Tibial nerve (tissue), 3 donors: ENCODE measurements around the gene NEDD4L.

Experiments used
- POLR2A ChIP-seq, 2 donors: fragments of 450-650 bp; IDR thresholded peaks; one replicate each; pipeline ENCODE4 v1.6.1; 2017; ENCODE audit warnings: antibody characterized with exemption in 2 of 2, mild to moderate bottlenecking in 2 of 2, moderate library complexity in 2 of 2
- TF ChIP-seq, protein P1 (sequence below), 5 experiments: fragments of 200-600 bp in 3 of 5; fragments of 450-650 bp in 2 of 5; sonication (generic) in 3 of 5; IDR thresholded peaks; one replicate each; pipeline ENCODE4 v1.5.1; 2016 to 2019; ENCODE audit warnings: antibody characterized with exemption in 5 of 5, mild to moderate bottlenecking in 3 of 5, moderate library complexity in 2 of 5

DNA sequence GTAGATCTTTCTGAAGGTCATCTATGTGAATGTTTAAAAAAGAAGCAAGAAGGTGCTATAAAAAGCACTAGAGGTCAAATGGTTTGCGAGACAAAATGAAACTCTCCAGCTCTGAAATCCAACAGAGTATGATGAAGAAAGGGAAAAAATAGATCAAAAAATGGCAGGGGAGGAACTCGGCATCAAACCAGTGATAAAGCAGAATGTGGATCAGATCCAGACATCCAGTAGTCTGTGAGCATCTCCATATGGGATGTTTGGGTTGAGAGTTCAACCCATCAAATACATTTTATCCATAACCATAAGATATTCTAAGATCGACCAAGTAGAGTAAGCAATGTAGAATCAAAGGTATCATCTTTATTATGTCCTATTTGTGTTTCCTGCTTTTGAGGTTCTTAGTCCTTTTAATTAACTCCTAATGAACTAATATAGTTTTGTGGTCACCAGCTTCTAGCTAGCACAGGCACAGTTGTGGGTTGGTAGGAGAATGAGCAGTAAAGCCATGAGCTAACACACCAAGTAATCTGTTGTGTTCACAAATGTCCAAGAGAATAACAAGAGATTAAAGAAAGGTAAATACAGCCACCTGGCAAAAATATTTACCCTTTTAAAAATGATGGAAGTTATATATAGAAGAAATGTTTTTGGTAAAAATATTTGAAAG is 160.9 kb downstream of the NEDD4L start:
- TF ChIP-seq POLR2A (IDR thresholded peaks at IDR 0.05), result no peak
- TF ChIP-seq, protein P1, sequence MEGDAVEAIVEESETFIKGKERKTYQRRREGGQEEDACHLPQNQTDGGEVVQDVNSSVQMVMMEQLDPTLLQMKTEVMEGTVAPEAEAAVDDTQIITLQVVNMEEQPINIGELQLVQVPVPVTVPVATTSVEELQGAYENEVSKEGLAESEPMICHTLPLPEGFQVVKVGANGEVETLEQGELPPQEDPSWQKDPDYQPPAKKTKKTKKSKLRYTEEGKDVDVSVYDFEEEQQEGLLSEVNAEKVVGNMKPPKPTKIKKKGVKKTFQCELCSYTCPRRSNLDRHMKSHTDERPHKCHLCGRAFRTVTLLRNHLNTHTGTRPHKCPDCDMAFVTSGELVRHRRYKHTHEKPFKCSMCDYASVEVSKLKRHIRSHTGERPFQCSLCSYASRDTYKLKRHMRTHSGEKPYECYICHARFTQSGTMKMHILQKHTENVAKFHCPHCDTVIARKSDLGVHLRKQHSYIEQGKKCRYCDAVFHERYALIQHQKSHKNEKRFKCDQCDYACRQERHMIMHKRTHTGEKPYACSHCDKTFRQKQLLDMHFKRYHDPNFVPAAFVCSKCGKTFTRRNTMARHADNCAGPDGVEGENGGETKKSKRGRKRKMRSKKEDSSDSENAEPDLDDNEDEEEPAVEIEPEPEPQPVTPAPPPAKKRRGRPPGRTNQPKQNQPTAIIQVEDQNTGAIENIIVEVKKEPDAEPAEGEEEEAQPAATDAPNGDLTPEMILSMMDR (IDR thresholded peaks at IDR 0.05), result no peak
